Muscle layer of duodenum (tissue), 2 donors: Measurements from ENCODE around the gene AXL.

Experiments
- H3K27ac ChIP-seq: one replicate; pipeline ENCODE4 v1.7.0; 2013; ENCODE audit warnings: mild to moderate bottlenecking, low read length
- H3K27me3 ChIP-seq: one replicate; pipeline ENCODE4 v1.7.0; 2013; ENCODE audit warnings: low read depth, mild to moderate bottlenecking, control low read depth, low read length
- H3K36me3 ChIP-seq, 2 donors: one replicate each; pipeline ENCODE4 v1.7.0; 2013; ENCODE audit warnings: low read length in 2 of 2, control low read depth in 1 of 2, mild to moderate bottlenecking in 1 of 2; ENCODE audit not compliant: insufficient read depth in 2 of 2, control insufficient read depth in 1 of 2
- H3K4me1 ChIP-seq, 2 donors: one replicate each; pipeline ENCODE4 v1.7.0; 2013; ENCODE audit warnings: low read length in 2 of 2, mild to moderate bottlenecking in 2 of 2, control low read depth in 1 of 2, moderate library complexity in 1 of 2; ENCODE audit not compliant: insufficient read depth in 2 of 2, control insufficient read depth in 1 of 2
- H3K4me3 ChIP-seq, 2 donors: one replicate each; pipeline ENCODE4 v1.7.0; 2013; ENCODE audit warnings: low read length in 2 of 2, low read depth in 1 of 2, mild to moderate bottlenecking in 1 of 2
- H3K9me3 ChIP-seq, 2 donors: one replicate each; pipeline ENCODE4 v1.7.0; 2013; ENCODE audit warnings: low read length in 2 of 2, control low read depth in 1 of 2, mild to moderate bottlenecking in 1 of 2; ENCODE audit not compliant: control insufficient read depth in 1 of 2
- donor health status: healthy.

Gene AXL

DNA sequence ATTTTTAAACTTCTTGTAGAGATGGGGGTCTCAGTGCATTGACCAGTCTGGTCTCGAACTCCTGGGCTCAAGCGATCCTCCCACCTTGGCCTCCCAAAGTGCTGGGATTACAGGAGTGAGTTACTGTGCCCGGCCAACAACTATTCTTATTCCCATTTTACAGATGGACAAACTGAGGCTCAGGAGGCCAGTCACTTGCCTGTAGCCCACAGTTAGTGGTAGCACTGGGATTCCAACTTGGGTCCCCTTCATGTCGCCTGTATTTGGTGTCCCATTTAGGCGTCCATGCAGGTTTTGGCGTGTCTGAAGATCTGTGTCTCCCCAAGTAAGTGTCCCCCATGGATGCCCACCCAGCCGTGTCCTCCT lies 791 bp upstream of the AXL start:
- Histone ChIP-seq H3K4me3 (peak overlapping the region; percentile 15 to 78), H3K27ac (peak overlapping the region; percentile 84), H3K27me3 (no peaks in the 10 kb centered on the region), H3K36me3 (peaks cover 0 to 7% of the 10 kb centered on the region in 2 donors), H3K4me1 (peaks cover 0 to 33% of the 10 kb centered on the region in 2 donors), H3K9me3 (no peaks in the 10 kb centered on the region)

GRCh38 chr19:41219924-41220567 lies 1.0 kb downstream of the AXL start:
- peak overlapping the region; percentile 84 for H3K27ac ChIP-seq

DNA sequence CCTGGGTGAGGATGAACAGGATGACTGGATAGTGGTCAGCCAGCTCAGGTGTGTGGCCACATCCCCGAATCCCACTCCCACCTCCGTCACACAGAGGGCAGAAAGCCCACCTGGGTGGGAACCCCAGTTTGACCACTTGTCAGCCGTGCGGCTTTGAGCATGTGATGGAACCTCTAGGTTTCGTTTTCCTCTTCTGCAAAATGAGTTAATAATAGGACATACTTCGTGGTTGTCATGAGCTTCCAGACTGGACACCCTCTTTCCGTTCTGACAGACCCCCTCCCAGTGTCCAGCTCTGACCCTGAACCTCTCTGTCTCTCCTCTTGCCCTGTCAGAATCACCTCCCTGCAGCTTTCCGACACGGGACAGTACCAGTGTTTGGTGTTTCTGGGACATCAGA lies 1.8 kb downstream of the AXL start:
- Histone ChIP-seq H3K9me3 (no peaks in the 10 kb centered on the region), H3K4me1 (peaks cover 0 to 43% of the 10 kb centered on the region in 2 donors), H3K27ac (peak overlapping the region; percentile 84), H3K4me3 (peak overlapping the region; percentile 78 to 80), H3K27me3 (no peaks in the 10 kb centered on the region), H3K36me3 (peaks cover 0 to 11% of the 10 kb centered on the region in 2 donors)

More at GRCh38 chr19:41219924-41220567, 1.0 kb downstream of the AXL start:
- peaks cover 0 to 43% of the 10 kb centered on the region in 2 donors for H3K4me1 ChIP-seq
- peak overlapping the region; percentile 78 to 80 for H3K4me3 ChIP-seq
- H3K9me3 ChIP-seq: no peaks in the 10 kb centered on the region
- H3K27me3 ChIP-seq: no peaks in the 10 kb centered on the region
- H3K36me3 ChIP-seq: peaks cover 0 to 11% of the 10 kb centered on the region in 2 donors

- Histone ChIP-seq H3K4me3 (peak overlapping the region in 1 of 2 donors; percentile 80), H3K27me3 (no peaks in the 10 kb centered on the region), H3K36me3 (peaks cover 0 to 11% of the 10 kb centered on the region in 2 donors), H3K4me1 (peaks cover 3 to 48% of the 10 kb centered on the region in 2 donors), H3K27ac (peak overlapping the region; percentile 84), H3K9me3 (no peaks in the 10 kb centered on the region)
These were observed 2.6 kb downstream of the AXL start for GRCh38 chr19:41221514-41222205.

DNA sequence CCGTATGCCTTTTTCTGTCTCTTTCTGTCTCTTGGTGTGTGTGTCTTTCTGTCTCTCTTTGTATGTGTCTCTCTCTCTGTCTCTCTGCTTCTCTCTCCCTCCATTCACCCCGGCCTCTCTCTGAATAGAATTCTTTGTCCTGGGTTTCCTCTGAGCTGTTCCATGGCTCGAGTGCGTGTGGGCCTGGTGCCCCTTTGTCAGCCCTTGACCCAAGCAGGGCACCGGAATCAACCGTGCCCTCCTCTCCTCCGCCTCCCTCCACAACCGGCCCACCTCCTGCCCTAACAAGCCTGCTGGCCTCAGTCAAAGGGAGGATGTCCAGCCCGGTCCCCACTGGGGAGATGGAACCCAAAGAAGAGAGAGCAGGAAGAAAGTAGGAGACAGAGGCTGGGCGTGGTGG lies 3.2 kb downstream of the AXL start:
- Histone ChIP-seq H3K4me1 (peaks cover 4 to 46% of the 10 kb centered on the region in 2 donors), H3K4me3 (peak overlapping the region in 1 of 2 donors; percentile 7), H3K9me3 (no peaks in the 10 kb centered on the region), H3K36me3 (peaks cover 0 to 11% of the 10 kb centered on the region in 2 donors), H3K27ac (peak overlapping the region; percentile 45), H3K27me3 (no peaks in the 10 kb centered on the region)

DNA sequence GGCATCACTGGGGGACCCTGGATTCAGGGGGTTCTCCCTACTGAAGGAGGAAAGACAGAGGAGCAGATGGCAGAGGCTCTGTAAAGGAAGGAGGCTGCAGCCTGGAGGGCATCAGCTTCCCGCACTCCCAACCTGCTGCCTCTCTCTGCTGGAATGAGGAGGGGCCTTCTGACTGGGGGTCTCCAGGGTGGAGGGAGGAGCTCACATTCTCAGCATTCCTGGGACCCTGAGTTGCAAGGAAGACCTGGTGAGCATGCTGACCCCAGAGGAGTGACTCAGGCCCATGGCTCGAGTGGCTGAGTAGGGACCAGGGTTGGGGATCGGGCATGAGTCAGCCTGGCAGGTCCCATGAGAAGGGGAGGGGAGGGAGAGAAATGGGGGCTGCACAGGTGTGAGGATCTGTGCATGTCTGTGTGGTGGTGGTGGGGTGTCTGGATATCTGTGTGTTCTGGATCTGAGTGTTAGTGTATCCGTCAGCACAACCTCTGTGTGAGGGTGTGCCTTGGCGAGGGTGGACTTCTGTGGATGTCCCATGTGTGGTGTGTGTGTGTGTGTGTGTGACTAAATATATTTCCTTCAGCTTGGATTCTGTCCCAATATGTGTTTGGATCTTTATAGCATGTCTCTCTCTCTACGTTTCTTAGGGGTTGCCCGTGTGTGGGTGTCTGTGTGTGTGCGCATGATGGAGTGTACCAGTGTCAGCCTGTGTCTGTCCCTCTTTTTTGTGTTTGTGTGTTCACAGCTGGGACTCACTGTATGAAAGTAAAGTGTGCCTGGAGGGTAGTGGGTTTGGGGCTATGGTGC lies 4.6 kb downstream of the AXL start:
- Histone ChIP-seq H3K27me3 (no peaks in the 10 kb centered on the region), H3K27ac (peak overlapping the region; percentile 47), H3K9me3 (no peaks in the 10 kb centered on the region), H3K36me3 (peaks cover 4 to 11% of the 10 kb centered on the region in 2 donors), H3K4me1 (peaks cover 4 to 37% of the 10 kb centered on the region in 2 donors), H3K4me3 (peak overlapping the region; percentile 0 to 2)

GRCh38 chr19:41224632-41225031 lies 5.6 kb downstream of the AXL start:
- Histone ChIP-seq H3K9me3 (no peaks in the 10 kb centered on the region), H3K4me1 (peaks cover 4 to 37% of the 10 kb centered on the region in 2 donors), H3K36me3 (peaks cover 4 to 11% of the 10 kb centered on the region in 2 donors), H3K27ac (no peak overlapping the region), H3K27me3 (no peaks in the 10 kb centered on the region), H3K4me3 (no peak overlapping the region)

DNA sequence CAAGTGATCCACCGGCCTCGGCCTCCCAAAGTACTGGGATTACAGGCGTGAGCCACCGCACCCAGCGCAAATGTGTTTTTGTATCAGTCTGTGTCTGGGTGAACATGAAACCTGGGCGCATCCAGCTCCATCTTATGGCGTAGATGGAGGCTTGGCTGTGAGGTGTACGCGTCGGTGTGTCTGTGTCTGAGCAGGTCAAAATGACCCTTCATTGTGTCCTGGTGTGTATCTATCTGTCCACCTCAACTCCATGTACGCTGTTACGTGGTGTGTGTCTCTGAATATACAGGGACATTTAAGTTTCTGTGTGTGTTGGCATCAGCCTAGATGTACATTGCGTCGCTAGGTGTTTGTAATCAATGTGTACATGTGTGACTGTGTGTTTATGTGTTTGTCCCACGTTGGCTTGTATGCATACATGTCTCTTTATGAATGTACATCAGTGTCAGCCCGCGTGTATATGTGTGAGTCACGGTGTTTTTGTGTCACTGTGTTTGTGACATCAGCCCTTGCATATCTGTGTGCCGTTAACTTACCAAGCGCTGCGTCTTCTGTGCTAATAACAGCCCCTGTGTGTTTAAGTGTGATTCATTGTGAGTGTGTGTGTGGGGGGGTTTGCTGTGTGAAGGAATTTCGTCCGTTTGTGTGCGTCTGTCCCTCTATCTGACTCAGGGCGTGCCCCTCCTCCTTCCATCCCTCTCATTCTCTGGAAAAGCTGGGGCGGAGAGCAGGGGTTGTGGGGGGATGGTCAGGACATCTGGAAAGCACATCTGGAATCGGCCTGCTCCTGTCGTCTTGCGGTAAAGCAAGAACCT lies 6.4 kb downstream of the AXL start:
- no peaks in the 10 kb centered on the region for H3K27me3 ChIP-seq
- peaks cover 4 to 36% of the 10 kb centered on the region in 2 donors for H3K4me1 ChIP-seq
- H3K4me3 ChIP-seq: peak overlapping the region; percentile 9 to 68
- peaks cover 4 to 11% of the 10 kb centered on the region in 2 donors for H3K36me3 ChIP-seq
- H3K27ac ChIP-seq: peak overlapping the region; percentile 81
- no peaks in the 10 kb centered on the region for H3K9me3 ChIP-seq

- Histone ChIP-seq H3K36me3 (peaks cover 4 to 10% of the 10 kb centered on the region in 2 donors), H3K27ac (peak overlapping the region; percentile 81), H3K4me1 (peaks cover 4 to 28% of the 10 kb centered on the region in 2 donors), H3K27me3 (no peaks in the 10 kb centered on the region), H3K9me3 (no peaks in the 10 kb centered on the region), H3K4me3 (peak overlapping the region; percentile 68 to 71)
These were observed 7.2 kb downstream of the AXL start for GRCh38 chr19:41226053-41226873.

- Histone ChIP-seq H3K4me3 (peak overlapping the region; percentile 68 to 71), H3K9me3 (no peaks in the 10 kb centered on the region), H3K4me1 (peaks cover 4 to 21% of the 10 kb centered on the region in 2 donors), H3K27ac (peak overlapping the region; percentile 69), H3K27me3 (no peaks in the 10 kb centered on the region), H3K36me3 (peaks cover 4 to 7% of the 10 kb centered on the region in 2 donors)
These were observed 7.9 kb downstream of the AXL start for GRCh38 chr19:41226874-41227390.
